Dermis blood vessel endothelial cell (primary cell): ENCODE data around the gene TOM1L2. TPM values are rescaled to one million over a fixed set of nuclear protein-coding genes. Genes with fewer than 3 reads are reported as not detected.
A peak's percentile ranks its signal among the peaks of the same experiment; 100 is the strongest.

Experiments
- DNase-seq: peaks from one replicate; pipeline ENCODE4 v3.0.0; 2010
- total RNA-seq: library from RNA; depleted of rRNA; stranded (reverse); fragments of >200 nt; gene quantifications from 2 replicates; pipeline ENCODE4 v1.2.3, GENCODE V29; 2014

Gene TOM1L2
- total RNA-seq, 1 donor from 2014 or later: 21.6 TPM

DNA sequence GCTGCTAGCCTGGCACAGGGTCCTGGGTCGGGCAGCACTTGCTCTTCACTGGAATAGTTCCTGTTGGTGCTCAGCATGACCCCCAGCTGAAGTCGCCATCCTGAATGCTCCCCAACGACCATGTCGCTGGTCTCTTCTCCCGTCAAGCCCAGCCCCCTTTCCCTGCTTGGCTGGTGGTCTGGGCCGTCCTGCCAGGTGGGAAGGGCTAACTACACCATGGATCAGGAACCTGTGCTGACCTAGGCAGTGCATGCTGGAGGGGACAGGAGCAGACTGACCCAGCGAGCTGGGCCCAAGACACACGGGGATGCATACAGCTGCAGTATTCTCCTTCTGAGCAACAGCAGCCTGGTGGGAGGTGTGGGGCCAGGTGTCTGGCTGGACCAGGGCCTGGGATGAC is 126.2 kb downstream of the TOM1L2 start:
- DNase-seq: no peak

DNA sequence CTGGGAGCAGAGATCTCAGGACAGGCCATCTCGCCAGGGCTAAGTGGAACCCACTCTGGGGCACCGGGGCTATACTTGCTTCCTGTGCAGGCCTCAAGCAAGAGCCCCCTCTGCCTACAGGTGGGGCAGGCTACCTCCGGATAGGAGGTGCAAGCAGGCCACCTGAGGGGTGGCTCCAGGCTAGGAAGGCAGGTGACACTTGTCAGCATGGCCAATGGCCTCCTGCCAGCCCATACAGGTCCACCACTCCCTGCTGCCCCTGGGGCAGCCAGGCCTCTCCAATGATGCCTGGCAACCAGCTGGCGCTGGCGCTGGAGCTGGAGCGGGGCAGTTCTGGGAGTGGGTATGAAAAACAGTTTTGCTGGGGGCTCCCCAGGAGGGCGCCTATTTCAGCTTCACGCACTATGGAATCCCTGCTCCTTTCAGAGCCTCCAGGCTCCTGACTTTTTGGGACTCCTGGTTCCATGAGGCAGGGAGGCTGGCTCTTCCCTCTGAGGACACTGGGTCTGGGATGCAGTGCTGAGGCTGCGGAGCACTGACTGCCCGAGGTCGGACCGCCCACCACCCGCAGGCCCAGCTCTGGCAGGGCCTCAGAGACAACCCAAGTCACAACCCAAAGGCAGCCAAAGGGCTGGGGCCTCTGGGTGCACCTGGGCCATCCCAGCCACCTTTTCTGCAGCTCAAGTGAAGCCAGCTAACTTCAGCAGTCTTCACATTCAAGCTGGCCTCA is 127.0 kb downstream of the TOM1L2 start:
- no peak for DNase-seq

DNA sequence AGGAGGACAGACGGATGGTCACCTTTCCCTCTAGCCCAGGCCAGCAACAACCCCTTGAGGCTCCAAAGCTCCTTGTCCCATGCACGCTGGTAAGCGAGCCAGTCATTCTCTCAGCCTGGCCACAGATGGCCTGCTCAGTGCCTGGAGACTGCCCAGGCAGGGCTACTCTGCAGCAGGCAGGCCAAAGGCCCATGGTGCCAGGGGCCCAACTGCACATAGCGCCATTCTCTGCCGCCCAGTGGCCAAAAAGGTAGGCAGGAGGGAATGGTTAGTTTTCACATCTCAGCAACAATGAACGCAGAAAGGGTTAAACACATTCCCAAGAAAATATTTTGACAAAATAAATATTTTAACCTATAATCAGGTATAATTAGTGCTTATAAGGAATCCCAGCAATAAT is 127.7 kb downstream of the TOM1L2 start:
- no peak for DNase-seq

GRCh38 chr17:17844079-17844478 is 128.1 kb downstream of the TOM1L2 start:
- no peak for DNase-seq

- no peak for DNase-seq
These were observed 129.1 kb downstream of the TOM1L2 start for GRCh38 chr17:17843096-17843495.

GRCh38 chr17:17842111-17842876 is 129.9 kb downstream of the TOM1L2 start:
- no peak for DNase-seq

- DNase-seq: no peak
These were observed 130.6 kb downstream of the TOM1L2 start for GRCh38 chr17:17841601-17842025.

DNA sequence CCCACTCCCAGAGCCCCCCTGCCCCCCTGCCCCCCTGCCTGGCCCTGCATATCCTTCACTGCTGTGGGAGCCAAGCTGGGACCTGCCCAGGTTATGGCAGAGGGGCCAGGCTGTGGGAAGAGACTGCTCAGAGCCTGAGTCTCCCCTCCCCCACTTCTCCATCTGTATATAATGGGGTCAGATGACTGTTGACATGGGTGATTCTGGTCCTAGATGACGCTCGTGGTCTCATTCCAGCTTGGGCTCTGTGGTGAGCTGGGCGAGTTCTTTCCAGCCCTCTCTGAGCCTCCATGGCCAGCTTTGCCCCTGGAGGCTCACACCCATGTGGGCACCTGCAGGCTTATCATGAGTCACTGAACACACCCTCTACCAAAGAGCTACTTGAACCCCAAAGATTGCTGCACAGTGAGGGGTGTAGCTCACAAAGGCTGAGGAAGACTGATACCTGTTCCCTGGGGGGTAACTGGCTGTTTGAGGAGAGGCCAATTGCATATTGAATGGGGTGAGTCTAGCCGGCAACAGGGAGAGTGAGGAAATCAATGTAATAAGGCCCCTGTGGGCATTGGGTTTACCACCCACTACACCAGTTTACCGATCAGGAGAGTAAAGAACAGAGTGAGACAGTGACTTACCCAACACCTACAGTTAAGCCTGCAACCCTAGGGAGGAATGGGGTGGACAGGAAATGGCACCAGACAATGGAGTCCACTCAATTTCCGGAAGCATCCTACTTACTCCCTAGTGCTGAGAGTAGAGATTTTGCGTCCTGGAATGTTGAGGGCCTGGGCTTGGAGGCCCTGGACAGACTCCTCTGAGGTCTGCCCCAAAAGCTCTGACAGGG is 131.2 kb downstream of the TOM1L2 start:
- DNase-seq: peak; percentile 43

GRCh38 chr17:17839791-17840707 is 132.2 kb downstream of the TOM1L2 start:
- DNase-seq: peak; percentile 85

GRCh38 chr17:17837966-17838962 is 133.9 kb downstream of the TOM1L2 start:
- peak; percentile 68 for DNase-seq

- DNase-seq: peak; percentile 83
These were observed 134.8 kb downstream of the TOM1L2 start for GRCh38 chr17:17837380-17837821.

GRCh38 chr17:17836818-17837379 is 135.3 kb downstream of the TOM1L2 start, which contains the start of gene SREBF1:
Gene SREBF1, minus strand, starts transcription at chr17:17836986. Its CDS starts 169 bp downstream, at chr17:17836817.
- peak; percentile 66 for DNase-seq

DNA sequence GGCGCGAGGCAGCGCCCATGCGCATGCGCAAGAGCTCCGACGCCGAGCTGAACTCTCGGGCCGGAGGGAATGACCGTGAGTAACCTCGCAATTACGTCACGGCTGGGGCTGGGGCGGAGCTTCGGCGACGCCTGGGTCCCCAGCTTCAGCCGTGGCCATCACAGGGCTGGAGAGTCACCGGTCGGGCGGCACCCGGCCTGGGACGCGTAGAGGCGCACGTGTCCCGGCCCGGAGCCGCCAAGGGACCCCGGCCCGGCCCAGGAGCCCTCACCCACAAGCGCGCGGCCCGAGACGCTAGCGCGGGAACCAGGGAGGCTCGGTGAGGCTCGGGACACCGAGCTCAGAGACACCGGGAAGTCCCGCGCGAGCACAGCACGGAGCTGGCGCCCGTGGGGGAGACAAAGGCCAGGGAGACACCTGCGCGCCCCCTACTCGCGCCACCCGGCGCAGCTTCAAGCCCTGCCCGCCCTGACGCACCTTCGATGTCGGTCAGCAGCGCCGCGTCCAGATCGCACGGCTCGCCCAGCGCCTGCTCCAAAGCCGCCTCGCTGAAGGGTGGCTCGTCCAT is 135.9 kb downstream of the TOM1L2 start:
- peak; percentile 97 for DNase-seq

- peak; percentile 33 for DNase-seq
These were observed 136.6 kb downstream of the TOM1L2 start for GRCh38 chr17:17835415-17836249.

GRCh38 chr17:17834974-17835373 is 137.2 kb downstream of the TOM1L2 start:
- no peak for DNase-seq

GRCh38 chr17:17833658-17834357 is 138.4 kb downstream of the TOM1L2 start:
- no peak for DNase-seq

GRCh38 chr17:17832032-17832363 is 140.2 kb downstream of the TOM1L2 start:
- no peak for DNase-seq
